Stimulated activated naive B cell treated with anti-CD40 and anti-IgM and Interleukin-4, amounts not matched to agents 10 μg/mL and 1 μg/mL and 100 μg/mL, for 72 hours (primary cell): ENCODE measurements around the gene GPR132.
A peak's percentile ranks its signal among the peaks of the same experiment; 100 is the strongest.
"Not testable (repeated sequence)": the region's sequence is repeated elsewhere in the genome, so short reads cannot be mapped to it uniquely, and the experiment has no call there.

Source experiments
- ATAC-seq, 2 donors: fragments of 150-1000 bp; cut with Tn5 transposase; replicated peaks; 2 replicates each; pipeline ENCODE4 v1.10.0; 2021; ENCODE audit warnings: moderate library complexity in 1 of 2
- DNase-seq: peaks from one replicate; pipeline ENCODE4 v3.0.0; 2021
- H3K27ac Mint-ChIP-seq: one replicate; pipeline ENCODE4 v1.8.0; 2022; ENCODE audit warnings: mild to moderate bottlenecking, mixed read lengths
- H3K27me3 Mint-ChIP-seq, 2 donors: one replicate each; pipeline ENCODE4 v1.8.0; 2022; ENCODE audit warnings: mixed read lengths in 2 of 2
- H3K36me3 Mint-ChIP-seq, 2 donors: one replicate each; pipeline ENCODE4 v1.8.0; 2022; ENCODE audit warnings: mixed read lengths in 2 of 2, mild to moderate bottlenecking in 1 of 2
- H3K4me1 Mint-ChIP-seq, 2 donors: one replicate each; pipeline ENCODE4 v1.8.0; 2022; ENCODE audit warnings: mixed read lengths in 2 of 2, mild to moderate bottlenecking in 1 of 2
- H3K4me3 Mint-ChIP-seq, 2 donors: one replicate each; pipeline ENCODE4 v1.8.0; 2022; ENCODE audit warnings: mild to moderate bottlenecking in 2 of 2, mixed read lengths in 2 of 2, moderate library complexity in 1 of 2
- H3K9me3 Mint-ChIP-seq, 2 donors: one replicate each; pipeline ENCODE4 v1.8.0; 2022; ENCODE audit warnings: mixed read lengths in 2 of 2, mild to moderate bottlenecking in 1 of 2

Gene GPR132

GRCh38 chr14:105067140-105067968, 2.1 kb upstream of the GPR132 start:
- H3K4me1 Mint-ChIP-seq: peaks cover 55 to 97% of the 10 kb centered on the region in 2 donors
- H3K36me3 Mint-ChIP-seq: peaks cover 16 to 33% of the 10 kb centered on the region in 2 donors
- H3K27ac Mint-ChIP-seq: peak overlapping the region; percentile 99
- H3K27me3 Mint-ChIP-seq: no peaks in the 10 kb centered on the region
- peaks cover 0 to 4% of the 10 kb centered on the region in 2 donors for H3K9me3 Mint-ChIP-seq
- peak overlapping the region; percentile 65 to 100 for H3K4me3 Mint-ChIP-seq
- ATAC-seq (no peak), DNase-seq (peak; percentile 44)

- peaks cover 55 to 99% of the 10 kb centered on the region in 2 donors for H3K4me1 Mint-ChIP-seq
- no peak for ATAC-seq
Observed at GRCh38 chr14:105066240-105067071, 1.2 kb upstream of the GPR132 start.

GRCh38 chr14:105064721-105065143, 498 bp downstream of the GPR132 start:
- DNase-seq (peak; percentile 54), ATAC-seq (peak; percentile 15 to 35)
- Mint-ChIP-seq H3K27me3 (no peaks in the 10 kb centered on the region), H3K9me3 (peaks cover 0 to 4% of the 10 kb centered on the region in 2 donors), H3K4me3 (peak overlapping the region; percentile 100), H3K27ac (peak overlapping the region; percentile 99), H3K36me3 (peaks cover 30 to 44% of the 10 kb centered on the region in 2 donors), H3K4me1 (peaks cover 51 to 99% of the 10 kb centered on the region in 2 donors)

More at GRCh38 chr14:105066240-105067071, 1.2 kb upstream of the GPR132 start:
- peak overlapping the region; percentile 99 for H3K27ac Mint-ChIP-seq
- peak overlapping the region; percentile 100 for H3K4me3 Mint-ChIP-seq
- H3K9me3 Mint-ChIP-seq: peaks cover 0 to 4% of the 10 kb centered on the region in 2 donors
- H3K27me3 Mint-ChIP-seq: no peaks in the 10 kb centered on the region
- DNase-seq: peak; percentile 67
- H3K36me3 Mint-ChIP-seq: peaks cover 23 to 40% of the 10 kb centered on the region in 2 donors

- Mint-ChIP-seq H3K4me1 (peaks cover 54 to 99% of the 10 kb centered on the region in 2 donors), H3K4me3 (peak overlapping the region; percentile 100), H3K9me3 (peaks cover 0 to 4% of the 10 kb centered on the region in 2 donors), H3K36me3 (peaks cover 37 to 48% of the 10 kb centered on the region in 2 donors), H3K27me3 (no peaks in the 10 kb centered on the region), H3K27ac (peak overlapping the region; percentile 99)
- DNase-seq: no peak
- ATAC-seq: no peak
Observed at GRCh38 chr14:105064001-105064400, 1.2 kb downstream of the GPR132 start.

- DNase-seq: peak; percentile 44
- H3K27ac Mint-ChIP-seq: peak overlapping the region; percentile 99
Observed at GRCh38 chr14:105063506-105063905, 1.7 kb downstream of the GPR132 start.

GRCh38 chr14:105063056-105063455, 2.2 kb downstream of the GPR132 start:
- Mint-ChIP-seq H3K4me3 (peak overlapping the region; percentile 100), H3K27ac (peak overlapping the region; percentile 99), H3K27me3 (no peaks in the 10 kb centered on the region), H3K9me3 (peaks cover 0 to 2% of the 10 kb centered on the region in 2 donors), H3K36me3 (peaks cover 40 to 54% of the 10 kb centered on the region in 2 donors), H3K4me1 (peaks cover 56 to 99% of the 10 kb centered on the region in 2 donors)
- no peak for DNase-seq
- ATAC-seq: no peak

More at GRCh38 chr14:105063506-105063905, 1.7 kb downstream of the GPR132 start:
- peaks cover 38 to 49% of the 10 kb centered on the region in 2 donors for H3K36me3 Mint-ChIP-seq
- H3K4me1 Mint-ChIP-seq: peaks cover 55 to 99% of the 10 kb centered on the region in 2 donors
- peak; percentile 15 to 29 for ATAC-seq
- peak overlapping the region; percentile 100 for H3K4me3 Mint-ChIP-seq
- H3K9me3 Mint-ChIP-seq, H3K27me3 Mint-ChIP-seq: not testable (repeated sequence)

GRCh38 chr14:105062048-105062433, 3.2 kb downstream of the GPR132 start:
- H3K4me3 Mint-ChIP-seq: peak overlapping the region; percentile 100
- peaks cover 50 to 94% of the 10 kb centered on the region in 2 donors for H3K4me1 Mint-ChIP-seq
- H3K9me3 Mint-ChIP-seq: peaks cover 0 to 2% of the 10 kb centered on the region in 2 donors
- H3K36me3 Mint-ChIP-seq: peaks cover 44 to 55% of the 10 kb centered on the region in 2 donors
- peak overlapping the region; percentile 94 for H3K27ac Mint-ChIP-seq
- ATAC-seq: no peak
- H3K27me3 Mint-ChIP-seq: no peaks in the 10 kb centered on the region
- DNase-seq: no peak

GRCh38 chr14:105061428-105062047, 3.7 kb downstream of the GPR132 start:
- ATAC-seq (peak; percentile 43 to 53), DNase-seq (peak; percentile 72)
- peaks cover 46 to 92% of the 10 kb centered on the region in 2 donors for H3K4me1 Mint-ChIP-seq
- H3K36me3 Mint-ChIP-seq: peaks cover 49 to 60% of the 10 kb centered on the region in 2 donors
- H3K9me3 Mint-ChIP-seq: peaks cover 0 to 2% of the 10 kb centered on the region in 2 donors
- H3K27me3 Mint-ChIP-seq: no peaks in the 10 kb centered on the region
- H3K27ac Mint-ChIP-seq: peak overlapping the region; percentile 94
- peak overlapping the region; percentile 100 for H3K4me3 Mint-ChIP-seq

GRCh38 chr14:105060751-105061427, 4.3 kb downstream of the GPR132 start:
- Mint-ChIP-seq H3K36me3 (peaks cover 52 to 67% of the 10 kb centered on the region in 2 donors), H3K27ac (peak overlapping the region; percentile 94), H3K4me1 (peaks cover 41 to 87% of the 10 kb centered on the region in 2 donors), H3K4me3 (peak overlapping the region; percentile 100), H3K9me3 (peaks cover 0 to 2% of the 10 kb centered on the region in 2 donors), H3K27me3 (no peaks in the 10 kb centered on the region)
- DNase-seq (peak; percentile 46), ATAC-seq (peak; percentile 9 to 17)

GRCh38 chr14:105059925-105060565, 5.2 kb downstream of the GPR132 start:
- no peak for DNase-seq
- no peak for ATAC-seq
- peaks cover 42 to 84% of the 10 kb centered on the region in 2 donors for H3K4me1 Mint-ChIP-seq

GRCh38 chr14:105059035-105059924, 6.0 kb downstream of the GPR132 start:
- Mint-ChIP-seq H3K36me3 (peaks cover 52 to 65% of the 10 kb centered on the region in 2 donors), H3K4me3 (peak overlapping the region; percentile 58 to 100), H3K27ac (peak overlapping the region; percentile 94), H3K4me1 (peaks cover 39 to 76% of the 10 kb centered on the region in 2 donors), H3K27me3 (no peaks in the 10 kb centered on the region), H3K9me3 (no peaks in the 10 kb centered on the region)
- DNase-seq (no peak), ATAC-seq (no peak)

More at GRCh38 chr14:105059925-105060565, 5.2 kb downstream of the GPR132 start:
- Mint-ChIP-seq H3K9me3 (peaks cover 0 to 2% of the 10 kb centered on the region in 2 donors), H3K27ac (peak overlapping the region; percentile 94), H3K36me3 (peaks cover 57 to 70% of the 10 kb centered on the region in 2 donors), H3K27me3 (no peaks in the 10 kb centered on the region), H3K4me3 (peak overlapping the region; percentile 100)

GRCh38 chr14:105058521-105059034, 6.7 kb downstream of the GPR132 start:
- Mint-ChIP-seq H3K27me3 (no peaks in the 10 kb centered on the region), H3K4me1 (peaks cover 38 to 69% of the 10 kb centered on the region in 2 donors), H3K36me3 (peaks cover 53 to 67% of the 10 kb centered on the region in 2 donors), H3K9me3 (no peaks in the 10 kb centered on the region), H3K27ac (peak overlapping the region; percentile 94), H3K4me3 (peak overlapping the region in 1 of 2 donors; percentile 100)
- ATAC-seq: no peak
- no peak for DNase-seq
